AG20443 (cell line): ENCODE measurements around the gene CEP250.
A peak's percentile ranks its signal among the peaks of the same experiment; 100 is the strongest.
"Not testable (repeated sequence)": the region's sequence is repeated elsewhere in the genome, so short reads cannot be mapped to it uniquely, and the experiment has no call there.

Experiments
- DNase-seq: peaks from one replicate; pipeline ENCODE4 v3.0.0; 2012; ENCODE audit warnings: low spot score, mixed read lengths

CEP250 gene

DNA sequence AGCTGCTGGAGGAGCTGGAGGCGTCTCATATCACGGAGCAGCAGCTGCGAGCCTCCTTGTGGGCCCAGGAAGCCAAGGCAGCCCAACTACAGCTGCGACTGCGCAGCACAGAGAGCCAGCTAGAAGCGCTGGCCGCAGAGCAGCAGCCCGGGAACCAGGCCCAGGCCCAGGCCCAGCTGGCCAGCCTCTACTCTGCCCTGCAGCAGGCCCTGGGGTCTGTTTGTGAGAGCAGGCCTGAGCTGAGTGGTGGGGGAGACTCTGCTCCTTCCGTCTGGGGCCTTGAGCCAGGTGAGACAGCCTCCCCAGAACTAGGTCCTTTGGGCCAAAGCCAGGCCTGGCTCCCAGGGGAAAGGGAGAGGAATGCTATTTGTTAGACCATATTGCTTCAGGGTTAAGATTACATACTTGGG, 42.4 kb downstream of the CEP250 start:
- no peak for DNase-seq

DNA sequence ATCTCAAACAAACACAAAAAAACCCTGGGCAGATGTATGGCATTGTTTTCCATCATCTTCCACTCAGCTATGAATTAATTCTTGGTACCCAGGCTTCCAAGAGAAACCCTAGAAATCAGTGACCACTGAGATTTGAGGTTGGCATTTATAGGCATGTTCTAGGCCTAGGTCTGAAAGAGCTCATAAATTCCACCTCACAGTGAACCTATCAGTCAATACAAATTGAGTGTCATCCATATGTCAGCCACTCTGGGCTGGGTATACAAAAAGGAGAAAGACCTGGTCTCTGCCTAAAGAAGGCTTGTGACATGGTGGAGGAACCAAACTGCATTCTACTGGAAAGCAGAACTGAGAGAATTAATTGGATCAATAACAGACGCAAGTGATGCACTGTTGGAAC, 43.9 kb downstream of the CEP250 start:
- DNase-seq = no peak

DNA sequence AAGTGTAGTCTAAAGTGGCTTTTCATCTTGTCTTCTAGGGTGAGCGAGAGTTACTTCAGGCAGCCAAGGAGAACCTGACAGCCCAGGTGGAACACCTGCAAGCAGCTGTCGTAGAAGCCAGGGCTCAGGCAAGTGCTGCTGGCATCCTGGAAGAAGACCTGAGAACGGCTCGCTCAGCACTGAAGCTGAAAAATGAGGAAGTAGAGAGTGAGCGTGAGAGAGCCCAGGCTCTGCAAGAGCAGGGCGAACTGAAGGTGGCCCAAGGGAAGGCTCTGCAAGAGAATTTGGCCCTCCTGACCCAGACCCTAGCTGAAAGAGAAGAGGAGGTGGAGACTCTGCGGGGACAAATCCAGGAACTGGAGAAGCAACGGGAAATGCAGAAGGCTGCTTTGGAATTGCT, 47.0 kb downstream of the CEP250 start:
- DNase-seq = no peak

DNA sequence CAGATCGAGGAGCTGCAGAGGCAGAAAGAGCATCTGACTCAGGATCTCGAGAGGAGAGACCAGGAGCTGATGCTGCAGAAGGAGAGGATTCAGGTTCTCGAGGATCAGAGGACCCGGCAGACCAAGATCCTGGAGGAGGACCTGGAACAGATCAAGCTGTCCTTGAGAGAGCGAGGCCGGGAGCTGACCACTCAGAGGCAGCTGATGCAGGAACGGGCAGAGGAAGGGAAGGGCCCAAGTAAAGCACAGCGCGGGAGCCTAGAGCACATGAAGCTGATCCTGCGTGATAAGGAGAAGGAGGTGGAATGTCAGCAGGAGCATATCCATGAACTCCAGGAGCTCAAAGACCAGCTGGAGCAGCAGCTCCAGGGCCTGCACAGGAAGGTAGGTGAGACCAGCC, 47.9 kb downstream of the CEP250 start:
- no peak for DNase-seq

DNA sequence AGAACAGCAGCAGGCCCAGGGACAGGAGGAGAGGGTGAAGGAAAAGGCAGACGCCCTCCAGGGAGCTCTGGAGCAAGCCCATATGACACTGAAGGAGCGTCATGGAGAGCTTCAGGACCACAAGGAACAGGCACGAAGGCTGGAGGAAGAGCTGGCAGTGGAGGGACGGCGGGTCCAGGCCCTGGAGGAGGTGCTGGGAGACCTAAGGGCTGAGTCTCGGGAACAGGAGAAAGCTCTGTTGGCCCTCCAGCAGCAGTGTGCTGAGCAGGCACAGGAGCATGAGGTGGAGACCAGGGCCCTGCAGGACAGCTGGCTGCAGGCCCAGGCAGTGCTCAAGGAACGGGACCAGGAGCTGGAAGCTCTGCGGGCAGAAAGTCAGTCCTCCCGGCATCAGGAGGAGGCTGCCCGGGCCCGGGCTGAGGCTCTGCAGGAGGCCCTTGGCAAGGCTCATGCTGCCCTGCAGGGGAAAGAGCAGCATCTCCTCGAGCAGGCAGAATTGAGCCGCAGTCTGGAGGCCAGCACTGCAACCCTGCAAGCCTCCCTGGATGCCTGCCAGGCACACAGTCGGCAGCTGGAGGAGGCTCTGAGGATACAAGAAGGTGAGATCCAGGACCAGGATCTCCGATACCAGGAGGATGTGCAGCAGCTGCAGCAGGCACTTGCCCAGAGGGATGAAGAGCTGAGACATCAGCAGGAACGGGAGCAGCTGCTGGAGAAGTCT, 48.6 kb downstream of the CEP250 start:
- no peak for DNase-seq

DNA sequence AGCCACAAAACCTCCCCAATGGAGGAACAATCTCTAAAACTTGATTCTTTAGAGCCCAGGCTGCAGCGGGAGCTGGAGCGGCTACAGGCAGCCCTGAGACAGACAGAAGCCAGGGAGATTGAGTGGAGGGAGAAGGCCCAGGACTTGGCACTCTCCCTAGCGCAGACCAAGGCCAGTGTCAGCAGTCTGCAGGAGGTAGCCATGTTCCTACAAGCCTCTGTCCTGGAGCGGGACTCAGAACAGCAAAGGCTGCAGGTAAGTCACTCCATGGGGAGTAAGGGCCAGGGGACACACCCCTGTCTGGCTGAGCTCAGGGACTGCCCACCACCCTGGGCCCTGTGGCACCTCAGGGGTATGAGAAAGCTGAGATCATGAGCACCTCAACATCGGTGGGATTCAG, 49.4 kb downstream of the CEP250 start:
- DNase-seq = no peak

DNA sequence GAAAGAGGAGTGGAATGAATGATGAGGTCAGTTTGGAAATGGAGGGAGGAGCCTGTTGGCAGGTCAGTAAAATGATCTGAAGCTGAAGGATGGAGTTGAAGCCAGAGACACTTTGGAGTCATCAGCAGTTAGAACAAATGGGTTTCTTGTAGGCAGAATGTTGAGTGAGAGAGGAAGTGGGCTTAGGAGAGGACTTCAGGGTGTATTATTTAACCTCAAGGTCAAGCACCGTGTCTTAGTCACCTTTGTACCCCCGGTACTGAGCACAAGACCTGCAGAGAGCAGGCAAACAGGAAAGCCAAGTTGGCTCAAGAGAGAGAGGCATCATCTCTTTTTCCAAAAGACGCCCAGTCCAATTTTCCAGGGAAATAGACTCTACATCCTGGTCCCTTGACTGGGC, 50.8 kb downstream of the CEP250 start:
- DNase-seq = no peak

DNA sequence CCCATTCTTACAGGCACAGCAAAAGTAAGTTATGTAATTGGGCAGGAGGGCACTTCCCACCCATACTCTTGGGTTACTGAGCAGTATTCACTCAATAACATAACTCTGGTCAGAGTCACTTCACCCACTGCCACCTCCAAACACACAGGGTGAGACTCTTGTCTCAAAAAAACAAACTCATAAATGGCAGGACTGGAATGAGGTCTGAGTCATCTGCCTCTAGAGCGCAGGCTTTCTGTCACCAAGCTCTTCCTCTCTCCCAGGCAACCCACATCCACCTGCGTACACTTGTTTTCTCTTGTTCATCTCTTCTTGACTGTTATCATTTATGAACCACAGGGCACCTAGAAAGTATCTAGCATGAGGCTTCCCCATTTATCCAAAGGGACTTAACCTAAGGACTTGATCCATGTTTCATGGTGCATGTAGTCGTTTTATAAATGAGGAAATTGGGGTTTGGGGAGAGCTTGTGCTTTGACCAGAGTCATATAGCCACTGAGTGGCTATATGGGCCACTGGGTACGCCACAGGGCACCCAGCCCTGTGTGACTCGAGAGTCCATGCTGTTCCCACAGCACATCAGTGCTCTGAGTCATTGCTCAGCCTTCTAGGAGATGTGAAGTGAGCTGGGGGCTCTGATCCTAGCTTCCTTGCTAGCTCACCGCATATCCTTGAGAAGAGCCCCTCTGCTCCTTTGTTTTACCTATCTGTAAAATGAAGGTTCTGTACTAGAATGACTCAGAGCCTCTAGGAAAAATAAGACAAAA, 51.7 kb downstream of the CEP250 start:
- no peak for DNase-seq

DNA sequence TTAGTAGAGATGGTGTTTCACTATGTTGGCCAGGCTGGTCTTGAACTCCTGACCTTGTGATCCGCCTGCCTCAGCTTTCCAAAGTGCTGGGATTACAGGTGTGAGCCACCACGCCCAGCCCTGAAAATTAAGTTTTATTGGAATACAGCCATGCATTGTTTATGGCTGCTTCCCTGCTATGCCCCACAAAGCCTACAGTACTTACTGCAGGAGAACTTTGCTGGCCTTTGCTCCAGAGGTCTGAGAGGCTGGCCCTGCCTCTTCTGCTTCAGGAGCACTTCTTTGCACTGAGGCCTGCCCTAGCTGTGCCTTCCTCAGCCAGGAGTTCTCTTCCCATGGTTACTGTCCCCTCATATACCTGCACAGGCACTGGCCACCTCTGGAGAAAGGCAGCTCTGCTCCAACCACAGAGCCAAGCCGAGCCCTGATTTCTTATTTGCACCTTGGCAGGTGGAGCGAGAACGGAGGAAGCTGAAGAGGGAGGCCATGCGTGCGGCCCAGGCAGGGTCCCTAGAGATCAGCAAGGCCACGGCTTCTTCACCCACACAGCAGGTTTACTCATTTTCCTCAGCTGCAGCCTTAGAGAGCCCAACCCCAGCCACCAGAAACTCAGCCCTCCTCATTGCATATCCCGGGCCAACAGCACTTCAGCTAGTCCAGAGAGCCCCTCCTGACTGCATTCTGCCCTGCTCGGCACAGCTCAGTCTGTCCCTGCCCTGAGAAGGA, 53.3 kb downstream of the CEP250 start:
- no peak for DNase-seq

DNA sequence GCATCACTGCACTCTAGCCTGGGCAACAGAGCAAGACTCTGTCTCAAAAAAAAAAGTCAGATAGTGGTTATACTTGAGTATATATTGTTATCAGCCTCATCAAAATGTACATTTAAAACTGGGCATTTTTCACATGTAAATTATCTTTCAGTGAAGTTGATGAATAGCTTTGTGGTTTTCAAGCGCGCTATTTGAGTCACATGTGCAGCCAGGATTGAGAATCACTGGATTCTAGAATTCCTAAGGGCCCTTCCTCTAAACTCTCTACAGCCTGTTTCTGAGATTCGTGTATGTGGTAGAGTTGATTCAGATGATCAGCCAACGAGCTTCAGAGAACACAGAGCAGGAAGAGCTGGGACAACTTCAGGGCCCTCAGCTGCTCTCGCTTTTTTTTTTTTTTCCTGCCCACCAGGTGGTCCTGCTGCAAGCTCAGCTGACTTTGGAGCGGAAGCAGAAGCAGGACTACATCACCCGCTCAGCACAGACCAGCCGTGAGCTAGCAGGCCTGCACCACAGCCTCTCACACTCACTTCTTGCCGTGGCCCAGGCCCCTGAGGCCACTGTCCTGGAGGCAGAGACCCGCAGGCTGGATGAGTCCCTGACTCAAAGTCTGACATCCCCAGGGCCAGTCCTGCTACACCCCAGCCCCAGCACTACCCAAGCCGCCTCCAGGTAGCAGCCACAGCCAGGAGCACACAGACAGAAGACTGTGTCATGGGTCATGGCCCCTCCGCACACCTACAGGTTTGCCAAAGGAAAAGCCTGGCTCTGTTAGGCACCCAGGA, 55.7 kb downstream of the CEP250 start:
- DNase-seq = no peak

DNA sequence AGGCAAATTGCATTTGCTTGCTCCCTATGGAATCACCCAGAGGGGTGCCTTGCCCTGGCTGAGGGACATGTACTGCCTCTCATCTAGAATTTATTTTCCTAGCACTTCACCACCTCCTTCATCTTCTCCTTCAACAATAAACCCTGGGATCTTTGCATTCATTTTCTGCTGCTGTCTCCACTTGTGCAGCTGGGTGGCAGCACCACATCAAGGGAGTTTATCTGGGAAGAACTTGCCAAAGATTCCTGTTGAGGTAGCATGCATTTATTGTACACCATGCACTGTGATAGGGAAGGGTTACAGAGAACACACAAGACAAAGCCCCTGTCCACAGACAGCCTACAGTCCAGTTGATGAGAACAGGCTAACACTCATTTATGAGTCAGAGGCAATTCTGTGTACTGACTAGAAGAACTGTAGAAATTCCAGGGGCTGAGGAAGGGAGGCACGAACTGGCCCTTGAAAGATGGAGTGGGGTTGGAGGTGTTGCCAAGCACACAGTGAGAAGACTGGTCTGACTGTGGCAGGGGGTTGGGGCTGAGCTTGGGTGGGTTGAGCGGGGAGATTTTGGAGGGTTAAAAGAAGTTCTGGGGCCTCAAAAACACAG, 56.5 kb downstream of the CEP250 start:
- DNase-seq = peak; percentile 60

DNA sequence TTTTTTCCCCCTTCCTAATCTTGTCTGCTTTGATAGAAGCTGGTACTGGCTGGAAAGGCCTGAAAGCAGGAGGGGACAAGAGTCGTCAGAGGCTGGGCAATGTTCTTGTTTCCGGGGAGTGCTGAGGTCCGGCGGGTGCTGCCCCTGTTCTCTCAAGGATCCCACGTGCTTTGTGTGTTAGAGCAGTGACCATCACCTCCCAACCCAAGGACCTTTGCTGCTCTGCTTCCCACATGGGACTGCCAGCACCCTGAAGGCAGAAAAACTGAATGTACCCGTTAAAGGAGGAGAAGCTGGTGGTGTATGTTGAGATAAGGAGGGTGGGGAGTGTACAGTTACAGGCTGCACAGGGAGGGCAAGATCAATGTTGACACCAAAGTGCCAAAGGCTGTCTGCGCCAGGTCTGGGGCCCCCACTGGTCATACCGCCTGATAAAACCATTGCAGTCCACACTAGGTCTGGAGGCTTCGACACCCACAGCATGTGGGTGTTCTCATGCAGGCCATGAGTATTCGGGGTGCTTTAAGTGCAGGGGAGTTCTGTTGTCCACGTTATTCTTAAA, 59.1 kb downstream of the CEP250 start:
- DNase-seq = no peak

DNA sequence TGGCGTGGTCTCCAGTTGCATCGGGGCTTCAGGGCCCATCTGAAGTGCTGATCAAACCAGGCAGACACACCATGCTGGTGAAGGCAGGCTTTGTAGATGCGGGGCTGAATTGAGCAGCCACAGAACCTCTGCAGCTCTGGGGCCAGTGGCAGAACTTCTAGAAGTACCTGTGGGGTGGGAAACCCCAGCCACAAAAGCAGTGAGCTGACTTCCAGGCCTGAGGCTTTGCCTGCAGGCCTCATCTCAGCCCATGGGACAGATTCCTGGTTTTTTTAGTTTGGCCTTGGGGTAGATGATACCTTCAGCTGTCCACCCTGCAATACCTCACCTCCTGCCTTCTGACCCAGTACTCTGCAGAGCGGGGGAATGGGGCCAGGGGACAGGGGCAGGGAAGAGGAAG, 59.9 kb downstream of the CEP250 start:
- DNase-seq = no peak

DNA sequence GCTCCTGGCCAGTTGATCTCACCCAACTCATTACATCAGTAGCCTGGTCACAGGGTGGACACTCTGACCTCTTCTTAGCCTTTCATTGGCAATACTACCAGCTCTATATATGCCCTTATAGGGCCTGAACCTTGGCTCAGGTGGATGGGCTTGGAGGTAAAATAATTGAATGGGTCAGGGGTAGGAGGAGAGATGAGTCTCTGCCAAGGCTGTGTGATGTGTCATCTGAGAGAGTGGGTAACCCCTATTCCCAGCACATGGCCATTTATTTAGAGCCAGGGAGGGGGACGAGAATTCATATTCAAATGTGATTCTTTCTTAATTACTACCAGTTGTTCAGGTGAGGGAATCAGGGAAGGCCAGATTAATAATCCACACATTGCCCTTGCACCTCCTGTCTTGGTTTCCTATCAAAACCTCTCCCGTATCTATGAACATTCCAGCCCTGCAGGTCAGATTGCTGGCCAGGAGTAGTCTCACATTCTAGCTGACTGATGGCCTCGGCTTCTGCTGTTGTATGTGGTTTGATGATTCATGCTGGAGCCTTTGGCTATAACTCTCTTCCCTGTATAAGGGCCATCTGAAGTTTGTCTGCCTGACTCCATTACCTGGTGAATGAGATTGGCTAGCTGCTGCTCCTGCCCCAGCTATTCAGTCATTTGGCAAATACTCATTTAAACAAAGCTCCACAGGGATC, 60.7 kb downstream of the CEP250 start:
- DNase-seq = peak; percentile 88

DNA sequence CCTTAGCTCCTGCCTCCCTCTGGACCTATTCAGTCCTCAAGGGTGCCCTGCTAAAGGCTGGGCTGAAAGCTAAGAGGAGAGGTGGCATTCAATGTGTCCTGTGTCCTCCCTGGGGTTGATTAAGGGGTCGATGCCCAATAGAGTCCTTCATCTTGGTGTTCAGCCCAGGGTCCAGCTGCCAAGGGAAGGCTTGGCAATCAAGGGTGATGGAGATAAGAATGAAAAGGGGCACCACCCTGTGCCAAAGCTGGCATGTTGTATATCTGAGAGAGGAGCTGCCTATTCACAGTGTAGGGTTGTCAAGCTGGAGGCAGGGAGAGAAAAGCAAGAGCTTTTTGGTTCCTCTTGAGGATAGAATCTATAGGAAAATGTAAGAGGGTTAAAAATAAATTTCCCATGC, 61.7 kb downstream of the CEP250 start:
- no peak for DNase-seq

DNA sequence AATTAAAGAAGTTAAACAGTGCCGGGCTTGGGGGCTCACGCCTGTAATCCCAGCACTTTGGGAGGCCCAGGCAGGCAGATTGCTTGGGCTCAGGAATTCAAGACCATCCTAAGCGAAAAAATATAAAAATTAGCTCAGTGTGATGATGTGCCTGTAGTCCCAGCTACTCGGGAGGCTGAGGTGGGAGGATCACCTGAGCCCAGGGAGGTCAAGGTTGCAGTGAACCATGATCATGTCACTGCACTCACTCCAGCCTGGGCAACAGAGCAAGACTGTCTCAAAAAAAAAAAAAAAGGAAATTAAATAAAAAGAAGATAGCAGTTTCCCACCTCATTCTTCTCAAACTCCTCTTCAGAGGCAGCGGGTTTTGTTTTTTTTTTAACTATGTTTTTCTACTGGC, 62.4 kb downstream of the CEP250 start:
- DNase-seq = not testable (repeated sequence)

DNA sequence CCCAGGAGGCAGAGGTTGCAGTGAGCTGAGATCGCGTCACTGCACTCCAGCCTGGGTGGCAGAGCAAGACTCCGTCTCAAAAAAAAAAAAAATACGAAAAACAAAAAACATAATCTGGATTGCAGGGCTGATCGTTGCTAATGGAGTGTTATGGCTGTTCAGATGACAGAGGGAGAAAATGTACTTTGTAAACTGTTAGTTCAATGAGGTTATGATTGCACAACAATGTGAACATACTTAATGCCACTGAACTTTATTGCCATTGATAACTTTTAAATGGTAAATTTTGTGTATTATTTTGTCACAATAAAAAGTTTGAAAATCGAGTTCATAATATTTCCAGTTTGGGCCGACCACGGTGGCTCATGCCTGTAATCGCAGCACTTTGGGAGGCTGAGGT, 63.6 kb downstream of the CEP250 start:
- no peak for DNase-seq

DNA sequence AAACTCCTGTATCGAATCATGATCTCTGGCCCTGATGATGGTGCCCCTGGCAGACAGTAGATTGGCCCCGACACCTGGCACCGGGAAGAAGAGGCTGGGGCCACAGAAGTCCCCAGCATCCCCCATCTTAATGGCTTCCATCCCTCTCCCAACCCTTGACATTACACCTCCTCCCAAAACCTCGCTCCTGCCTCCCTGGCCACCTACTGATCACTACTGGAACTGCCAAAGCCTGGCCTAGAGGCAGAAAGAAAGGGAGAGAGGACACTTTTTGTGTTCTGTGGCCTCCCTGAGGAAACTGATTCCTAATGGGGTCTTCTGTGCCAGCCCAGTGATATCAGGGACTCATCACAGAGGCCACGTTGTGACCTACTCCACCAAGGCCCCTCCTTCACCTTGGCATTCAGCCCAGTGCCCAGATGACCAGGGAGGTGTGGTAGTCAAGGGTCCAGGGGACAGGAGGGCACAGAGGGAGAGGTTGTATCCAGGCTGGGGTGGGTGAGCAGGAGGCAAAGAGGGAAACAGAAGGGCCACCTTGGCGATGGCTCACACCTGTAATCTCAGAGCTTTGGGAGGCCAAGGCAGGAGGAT, 68.0 kb downstream of the CEP250 start:
- DNase-seq = peak; percentile 68

DNA sequence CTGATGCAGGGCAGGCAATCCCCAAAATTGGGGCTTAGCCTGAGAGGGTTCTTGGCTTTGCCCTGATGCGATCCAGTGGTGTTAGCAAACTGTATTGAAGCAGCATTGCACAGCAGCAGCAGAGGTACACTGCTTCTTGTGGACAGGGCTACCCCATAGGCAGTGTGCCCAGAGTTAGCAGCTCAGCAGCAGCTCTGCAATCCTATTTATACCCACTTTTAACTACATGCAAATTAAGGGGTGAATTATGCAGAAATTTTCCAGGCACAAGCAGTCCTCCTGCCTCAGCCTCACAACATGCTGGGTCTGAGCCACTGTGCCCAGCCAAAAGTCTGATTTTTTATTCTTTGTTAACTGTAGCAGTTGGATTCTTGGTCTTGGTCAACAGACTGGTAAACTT, 70.2 kb downstream of the CEP250 start:
- DNase-seq = no peak

DNA sequence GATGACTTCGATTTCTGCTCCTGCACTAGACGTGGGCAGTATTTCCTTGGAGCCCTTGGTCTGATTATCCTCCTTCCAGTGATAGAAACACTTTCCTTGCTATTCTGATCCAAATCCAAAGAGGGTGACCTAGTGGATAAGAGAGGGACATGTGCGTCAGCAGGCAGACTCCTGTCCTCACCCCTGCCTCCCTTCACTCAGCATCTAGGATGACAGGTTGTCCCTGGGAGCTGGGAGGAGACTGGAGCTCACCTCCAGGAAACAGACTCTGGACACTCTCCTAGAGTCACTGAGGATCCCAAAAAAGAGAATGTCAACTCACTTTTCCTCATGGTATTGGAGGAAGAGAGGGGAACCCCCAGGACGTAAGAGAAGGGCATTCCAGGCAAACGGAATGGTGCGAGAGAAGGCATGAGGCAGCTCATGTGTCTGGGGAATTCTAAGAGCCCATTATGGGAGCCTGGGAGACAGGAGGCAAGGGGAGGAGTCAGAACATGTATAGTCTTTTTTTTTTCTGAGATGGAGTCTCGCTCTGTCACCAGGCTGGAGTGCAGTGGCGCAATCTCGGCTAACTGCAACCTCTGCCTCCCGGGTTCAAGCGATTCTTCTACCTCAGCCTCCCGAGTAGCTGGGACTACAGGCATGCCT, 71.8 kb downstream of the CEP250 start:
- no peak for DNase-seq
